ENCODE data around the gene EGFLAM.

DNA sequence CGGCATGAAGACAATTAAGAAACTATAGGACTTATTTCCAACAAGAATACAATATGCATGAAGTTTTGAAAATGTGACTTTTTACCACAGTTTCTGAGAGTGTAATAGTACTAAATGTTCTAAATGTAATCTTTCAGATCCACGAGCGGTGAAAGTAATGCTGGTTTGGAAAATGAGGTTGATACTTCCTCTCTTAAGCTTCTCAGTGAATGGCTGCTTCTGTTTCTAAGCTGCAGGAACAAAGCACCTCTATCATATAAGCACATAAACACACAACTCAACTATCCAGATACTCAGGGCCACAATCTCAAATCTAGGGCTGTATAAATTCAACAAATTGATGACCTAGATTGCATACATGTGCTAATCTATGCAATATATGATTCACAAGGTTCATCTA, 219.8 kb downstream of the EGFLAM start:
- TF ChIP-seq CTCF (IDR thresholded peaks at IDR 0.05) (no peak), POLR2A (IDR thresholded peaks at IDR 0.05) (no peak)
